Colonic mucosa (tissue), 4 donors: ENCODE measurements around the gene FOCAD. TPM values are rescaled to one million over a fixed set of nuclear protein-coding genes. Genes with fewer than 3 reads are reported as not detected.
A peak's percentile ranks its signal among the peaks of the same experiment; 100 is the strongest.

Experiments
- DNase-seq: peaks from one replicate; pipeline ENCODE4 v3.0.0-alpha.2; 2020
- H3K27ac ChIP-seq: fragments of 200-600 bp; one replicate; pipeline ENCODE4 v1.8.0; 2021
- H3K27me3 ChIP-seq: fragments of 200-600 bp; one replicate; pipeline ENCODE4 v1.8.0; 2021
- H3K36me3 ChIP-seq: fragments of 200-600 bp; one replicate; pipeline ENCODE4 v1.8.0; 2021
- H3K4me1 ChIP-seq: fragments of 200-600 bp; one replicate; pipeline ENCODE4 v1.8.0; 2021; ENCODE audit warnings: mild to moderate bottlenecking
- H3K4me3 ChIP-seq: fragments of 200-600 bp; one replicate; pipeline ENCODE4 v1.8.0; 2021
- H3K9ac ChIP-seq, 2 donors: one replicate each; pipeline ENCODE4 v1.7.0; 2013; ENCODE audit warnings: control low read depth in 2 of 2, low read depth in 2 of 2, low read length in 2 of 2
- H3K9me3 ChIP-seq: fragments of 200-600 bp; one replicate; pipeline ENCODE4 v1.8.0; 2021
- intact Hi-C: fragments of 100-400 bp; cut with DNase I; formaldehyde crosslinking; loops from one replicate; pipeline ENCODE4 v1.14.1; 2022
- total RNA-seq, 2 donors: library from RNA; stranded (reverse); fragmentation: NEBNext Ultra II Directional in 1 of 2; extraction: Animal tissue kit (Norgen Biotek cat#: 25700) in 1 of 2; gene quantifications; one replicate each; pipeline ENCODE4 v1.2.1, GENCODE V29; 2021
- TF ChIP-seq, protein P1 (sequence below): fragments of 200-600 bp; IDR thresholded peaks from one replicate; pipeline ENCODE4 v1.8.0; 2022; ENCODE audit warnings: antibody characterized with exemption, mild to moderate bottlenecking
- donor health status: healthy.
- donor health status: DM: no; HTN: no; CAD: no.
- donor health status: DM: no; HTN: no; CAD: no.

Gene FOCAD
- total RNA-seq, 2 donors from 2014 or later: 26.8 to 44.3 TPM

DNA sequence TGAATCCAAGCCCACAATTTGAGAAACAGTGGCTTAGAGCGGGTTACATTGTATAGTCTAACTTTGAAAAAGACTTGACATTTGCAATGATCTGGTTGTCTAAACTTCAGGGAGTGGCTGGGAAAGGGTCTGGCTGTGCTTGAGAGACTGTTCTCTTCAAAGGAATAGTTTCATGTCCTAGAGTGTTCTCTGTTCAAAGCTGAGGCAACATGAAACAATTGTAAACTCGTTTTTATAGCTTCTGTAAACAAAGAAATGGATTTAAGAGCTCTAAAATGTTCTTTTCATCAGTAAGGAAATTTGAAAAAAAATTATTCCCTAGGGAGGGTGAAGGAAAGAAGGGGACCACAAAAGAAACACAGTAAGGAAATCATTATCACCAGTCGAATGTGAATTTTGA is 41.6 kb downstream of the FOCAD start:
- H3K4me1 ChIP-seq: no peaks in the 10 kb centered on the region
- H3K9me3 ChIP-seq: no peaks in the 10 kb centered on the region
- no peak overlapping the region for H3K4me3 ChIP-seq
- TF ChIP-seq, protein P1, sequence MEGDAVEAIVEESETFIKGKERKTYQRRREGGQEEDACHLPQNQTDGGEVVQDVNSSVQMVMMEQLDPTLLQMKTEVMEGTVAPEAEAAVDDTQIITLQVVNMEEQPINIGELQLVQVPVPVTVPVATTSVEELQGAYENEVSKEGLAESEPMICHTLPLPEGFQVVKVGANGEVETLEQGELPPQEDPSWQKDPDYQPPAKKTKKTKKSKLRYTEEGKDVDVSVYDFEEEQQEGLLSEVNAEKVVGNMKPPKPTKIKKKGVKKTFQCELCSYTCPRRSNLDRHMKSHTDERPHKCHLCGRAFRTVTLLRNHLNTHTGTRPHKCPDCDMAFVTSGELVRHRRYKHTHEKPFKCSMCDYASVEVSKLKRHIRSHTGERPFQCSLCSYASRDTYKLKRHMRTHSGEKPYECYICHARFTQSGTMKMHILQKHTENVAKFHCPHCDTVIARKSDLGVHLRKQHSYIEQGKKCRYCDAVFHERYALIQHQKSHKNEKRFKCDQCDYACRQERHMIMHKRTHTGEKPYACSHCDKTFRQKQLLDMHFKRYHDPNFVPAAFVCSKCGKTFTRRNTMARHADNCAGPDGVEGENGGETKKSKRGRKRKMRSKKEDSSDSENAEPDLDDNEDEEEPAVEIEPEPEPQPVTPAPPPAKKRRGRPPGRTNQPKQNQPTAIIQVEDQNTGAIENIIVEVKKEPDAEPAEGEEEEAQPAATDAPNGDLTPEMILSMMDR: no peak
- H3K36me3 ChIP-seq: no peaks in the 10 kb centered on the region
- intact Hi-C loops: no loop called here
- H3K9ac ChIP-seq: no peak overlapping the region
- H3K27me3 ChIP-seq: no peaks in the 10 kb centered on the region
- H3K27ac ChIP-seq: no peak overlapping the region
- DNase-seq: no peak

DNA sequence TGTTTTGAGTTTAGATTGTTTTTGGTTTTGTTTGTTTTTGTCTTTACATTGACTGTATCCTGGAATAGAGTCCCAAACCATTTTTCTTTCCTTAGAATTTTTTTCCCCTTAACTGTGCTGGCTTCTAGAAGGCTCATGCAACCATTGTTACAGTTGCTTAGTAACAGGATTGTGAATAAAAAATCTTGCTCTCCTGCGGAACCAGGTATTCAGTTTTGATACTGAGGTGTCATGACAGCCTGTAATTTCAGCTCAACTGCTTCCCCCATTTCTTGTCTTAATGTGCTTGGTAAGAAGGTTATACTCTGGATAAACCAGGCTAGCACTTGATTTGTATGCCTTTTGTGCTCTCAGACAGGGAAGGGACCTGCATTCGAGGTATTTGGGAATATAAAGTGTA is 42.1 kb downstream of the FOCAD start:
- Histone ChIP-seq H3K4me3 (no peak overlapping the region), H3K27ac (no peak overlapping the region), H3K4me1 (no peaks in the 10 kb centered on the region), H3K9me3 (no peaks in the 10 kb centered on the region), H3K27me3 (no peaks in the 10 kb centered on the region), H3K9ac (no peak overlapping the region), H3K36me3 (no peaks in the 10 kb centered on the region)
- intact Hi-C loops: no loop called here
- TF ChIP-seq, protein P1: no peak
- no peak for DNase-seq

DNA sequence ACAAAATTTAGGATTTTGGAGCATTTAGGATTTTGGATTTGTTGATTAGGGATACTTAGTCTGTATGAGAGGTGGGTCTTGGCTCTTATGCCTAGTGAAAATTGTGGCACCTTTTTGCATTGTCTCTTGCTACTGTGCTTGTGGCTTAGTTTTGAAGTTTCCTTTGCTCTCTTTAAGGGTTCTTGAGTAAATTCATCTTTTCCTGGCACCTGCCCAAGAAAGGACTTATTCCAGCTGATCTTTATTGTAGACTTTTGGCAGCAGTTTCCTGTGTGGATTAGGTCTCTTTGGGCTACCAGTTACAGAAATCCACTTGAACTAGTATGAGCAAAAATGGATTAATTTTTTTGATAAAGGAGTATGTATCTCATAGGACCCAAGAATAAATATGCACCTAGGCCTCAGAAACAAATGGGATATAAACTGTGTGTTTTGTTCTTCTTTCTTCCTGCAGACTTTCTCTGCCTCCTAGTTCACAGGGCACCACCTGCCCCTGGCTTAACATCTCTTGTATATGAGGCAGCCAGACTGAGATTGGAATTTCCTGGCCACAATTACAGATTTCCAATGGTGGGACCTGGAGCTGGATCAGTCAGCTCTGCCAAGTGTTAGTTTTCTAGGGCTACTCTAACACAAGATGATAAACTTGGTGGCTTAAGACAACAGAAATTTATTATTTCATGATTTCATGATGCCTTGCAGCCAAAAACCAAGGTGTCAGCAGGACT is 44.6 kb downstream of the FOCAD start:
- no peaks in the 10 kb centered on the region for H3K9me3 ChIP-seq
- intact Hi-C loops: no loop called here
- no peak overlapping the region for H3K27ac ChIP-seq
- no peak overlapping the region for H3K9ac ChIP-seq
- H3K4me1 ChIP-seq: no peaks in the 10 kb centered on the region
- no peaks in the 10 kb centered on the region for H3K27me3 ChIP-seq
- no peak overlapping the region for H3K4me3 ChIP-seq
- H3K36me3 ChIP-seq: no peaks in the 10 kb centered on the region
- TF ChIP-seq, protein P1: no peak
- peak; percentile 24 for DNase-seq

DNA sequence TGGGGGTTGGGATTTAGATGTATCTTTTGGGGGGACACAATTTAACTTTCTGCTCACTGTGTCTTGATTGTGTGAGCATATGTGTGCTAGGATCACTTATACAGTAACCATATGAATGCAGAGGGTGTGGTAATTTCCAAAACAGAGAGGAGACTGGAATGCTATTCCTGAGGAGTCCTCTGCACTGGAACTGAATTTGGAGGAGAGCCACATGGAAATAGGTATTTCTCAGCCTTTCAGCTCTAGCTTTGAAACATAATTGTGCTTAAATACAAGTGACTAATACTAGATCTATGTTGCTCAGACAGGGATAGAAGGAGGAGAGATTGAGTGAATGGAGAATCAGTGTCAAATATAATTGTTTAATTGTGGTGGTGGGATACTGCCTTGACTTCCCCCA is 45.5 kb downstream of the FOCAD start:
- H3K27ac ChIP-seq: no peak overlapping the region
- H3K4me3 ChIP-seq: no peak overlapping the region
- no peak for DNase-seq
- intact Hi-C loops: no loop called here
- H3K9ac ChIP-seq: no peak overlapping the region
- TF ChIP-seq, protein P1: no peak
- H3K9me3 ChIP-seq: no peaks in the 10 kb centered on the region
- H3K4me1 ChIP-seq: no peaks in the 10 kb centered on the region
- no peaks in the 10 kb centered on the region for H3K27me3 ChIP-seq
- no peaks in the 10 kb centered on the region for H3K36me3 ChIP-seq

DNA sequence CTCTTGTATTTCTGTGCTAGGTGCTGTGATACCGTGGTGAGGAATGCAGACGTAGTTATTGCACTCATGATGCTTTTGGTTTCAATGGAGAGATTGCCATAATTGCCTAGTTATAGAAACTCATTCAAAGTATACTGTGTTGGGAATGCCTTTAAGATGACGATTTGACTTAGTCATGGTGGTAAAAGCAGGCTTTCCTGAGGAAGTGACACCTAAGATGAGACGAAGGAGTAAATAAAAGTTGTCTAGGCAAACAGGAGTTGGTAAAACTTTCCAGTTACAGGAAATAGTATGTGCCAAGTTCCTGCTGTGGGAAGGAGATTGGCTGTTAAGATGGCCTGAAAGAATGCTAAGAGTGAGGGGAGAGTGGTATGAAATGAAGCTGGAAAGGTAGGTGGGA is 48.1 kb downstream of the FOCAD start:
- H3K9ac ChIP-seq: no peak overlapping the region
- intact Hi-C loops: no loop called here
- H3K27ac ChIP-seq: no peak overlapping the region
- DNase-seq: no peak
- no peak overlapping the region for H3K4me3 ChIP-seq
- H3K36me3 ChIP-seq: no peaks in the 10 kb centered on the region
- no peaks in the 10 kb centered on the region for H3K27me3 ChIP-seq
- H3K4me1 ChIP-seq: no peaks in the 10 kb centered on the region
- TF ChIP-seq, protein P1: no peak
- no peaks in the 10 kb centered on the region for H3K9me3 ChIP-seq
